Osteoblast (primary cell): Measurements from ENCODE around the gene OIT3. TPM values are rescaled to one million over a fixed set of nuclear protein-coding genes. Genes with fewer than 3 reads are reported as not detected.
"Not testable (repeated sequence)": the region's sequence is repeated elsewhere in the genome, so short reads cannot be mapped to it uniquely, and the experiment has no call there.

Source experiments
- DNase-seq: peaks from one replicate; pipeline ENCODE4 v3.0.0; 2011; ENCODE audit warnings: low spot score, mixed read lengths; ENCODE audit not compliant: insufficient read length; ENCODE audit errors: missing footprints
- H2AFZ ChIP-seq: 2 replicates; pipeline ENCODE4 v1.6.0; 2011; ENCODE audit warnings: mild to moderate bottlenecking, low read length
- H3K27ac ChIP-seq: 2 replicates; pipeline ENCODE4 v1.5.1; 2011; ENCODE audit warnings: mild to moderate bottlenecking, low read depth, low read length, moderate library complexity
- H3K27me3 ChIP-seq: 2 replicates; pipeline ENCODE4 v1.6.0; 2012; ENCODE audit warnings: mild to moderate bottlenecking, control low read depth, inconsistent platforms, low read length, moderate library complexity; ENCODE audit not compliant: insufficient read depth
- H3K36me3 ChIP-seq: 2 replicates; pipeline ENCODE4 v1.5.1; 2011; ENCODE audit warnings: mild to moderate bottlenecking, low read length, control low read depth, moderate library complexity; ENCODE audit not compliant: insufficient read depth
- H3K4me1 ChIP-seq: 2 replicates; pipeline ENCODE4 v1.5.1; 2011; ENCODE audit warnings: mild to moderate bottlenecking, low read length, control low read depth, moderate library complexity; ENCODE audit not compliant: insufficient read depth
- H3K4me2 ChIP-seq: 2 replicates; pipeline ENCODE4 v1.6.0; 2011; ENCODE audit warnings: mild to moderate bottlenecking, low read length; ENCODE audit not compliant: insufficient read depth
- H3K4me3 ChIP-seq: fragments of 200-600 bp; sonication (generic); 3 replicates; pipeline ENCODE4 v1.5.1; 2012; ENCODE audit warnings: mild to moderate bottlenecking, low read length, inconsistent platforms; ENCODE audit not compliant: insufficient read depth
- H3K79me2 ChIP-seq: 2 replicates; pipeline ENCODE4 v1.6.0; 2012; ENCODE audit warnings: mild to moderate bottlenecking, low read length, control low read depth, inconsistent platforms; ENCODE audit not compliant: insufficient read depth
- H3K9me3 ChIP-seq: 2 replicates; pipeline ENCODE4 v1.5.1; 2011; ENCODE audit warnings: low read depth, low read length, control low read depth
- H4K20me1 ChIP-seq: 2 replicates; pipeline ENCODE4 v1.6.0; 2012; ENCODE audit warnings: mild to moderate bottlenecking, low read length, control low read depth; ENCODE audit not compliant: insufficient read depth
- CTCF ChIP-seq: IDR thresholded peaks from 2 replicates; pipeline ENCODE4 v1.5.1; 2011; ENCODE audit warnings: mild to moderate bottlenecking, low read depth, low read length, moderate library complexity; ENCODE audit errors: extremely low read depth
- total RNA-seq: library from RNA; depleted of rRNA; stranded (reverse); fragments of >200 nt; gene quantifications from 2 replicates; pipeline ENCODE4 v1.2.3, GENCODE V29; 2012

The OIT3 gene
- total RNA-seq, 1 donor: under 0.01 TPM

GRCh38 chr10:72912736-72913135 lies 19.2 kb downstream of the OIT3 start:
- H3K4me3 ChIP-seq: no peak overlapping the region
- no peaks in the 10 kb centered on the region for H3K27me3 ChIP-seq
- DNase-seq: no peak
- no peak overlapping the region for H3K4me2 ChIP-seq
- H4K20me1 ChIP-seq: no peaks in the 10 kb centered on the region
- no peaks in the 10 kb centered on the region for H3K36me3 ChIP-seq
- H3K4me1 ChIP-seq: no peaks in the 10 kb centered on the region
- no peak overlapping the region for H2AFZ ChIP-seq
- no peaks in the 10 kb centered on the region for H3K79me2 ChIP-seq
- H3K9me3 ChIP-seq: no peaks in the 10 kb centered on the region
- H3K27ac ChIP-seq: no peak overlapping the region
- TF ChIP-seq CTCF: no peak

GRCh38 chr10:72913287-72913686 lies 19.7 kb downstream of the OIT3 start:
- Histone ChIP-seq H3K4me1 (no peaks in the 10 kb centered on the region), H3K27ac (no peak overlapping the region), H3K79me2 (no peaks in the 10 kb centered on the region), H3K9me3 (no peaks in the 10 kb centered on the region), H2AFZ (no peak overlapping the region), H3K4me2 (no peak overlapping the region), H3K27me3 (no peaks in the 10 kb centered on the region), H4K20me1 (no peaks in the 10 kb centered on the region), H3K36me3 (no peaks in the 10 kb centered on the region), H3K4me3 (no peak overlapping the region)
- DNase-seq: no peak
- no peak for TF ChIP-seq CTCF

GRCh38 chr10:72917201-72917600 lies 23.7 kb downstream of the OIT3 start:
- H3K27ac ChIP-seq, H3K4me2 ChIP-seq, H4K20me1 ChIP-seq, H3K4me1 ChIP-seq, H3K79me2 ChIP-seq, H3K36me3 ChIP-seq, H3K9me3 ChIP-seq, H3K4me3 ChIP-seq, H2AFZ ChIP-seq, DNase-seq, H3K27me3 ChIP-seq: not testable (repeated sequence)

- not testable (repeated sequence) for H3K9me3 ChIP-seq, H3K27me3 ChIP-seq, H4K20me1 ChIP-seq, H3K4me1 ChIP-seq, H3K4me2 ChIP-seq, DNase-seq, H3K36me3 ChIP-seq, H3K79me2 ChIP-seq, H3K4me3 ChIP-seq, H3K27ac ChIP-seq, H2AFZ ChIP-seq
Observed at GRCh38 chr10:72917803-72918332, 24.3 kb downstream of the OIT3 start.

- no peaks in the 10 kb centered on the region for H3K9me3 ChIP-seq
- no peak for TF ChIP-seq CTCF
- no peaks in the 10 kb centered on the region for H3K4me1 ChIP-seq
- no peak for DNase-seq
- no peaks in the 10 kb centered on the region for H3K79me2 ChIP-seq
- H3K27me3 ChIP-seq: peaks cover 3% of the 10 kb centered on the region
- no peaks in the 10 kb centered on the region for H4K20me1 ChIP-seq
- H3K4me3 ChIP-seq: no peak overlapping the region
- H3K36me3 ChIP-seq: no peaks in the 10 kb centered on the region
- H3K4me2 ChIP-seq: no peak overlapping the region
- no peak overlapping the region for H2AFZ ChIP-seq
- no peak overlapping the region for H3K27ac ChIP-seq
Observed at GRCh38 chr10:72918352-72918751, 24.8 kb downstream of the OIT3 start.

GRCh38 chr10:72921147-72921683 lies 27.7 kb downstream of the OIT3 start:
- not testable (repeated sequence) for H3K27ac ChIP-seq, H3K4me2 ChIP-seq, DNase-seq, H3K27me3 ChIP-seq, H3K4me3 ChIP-seq, H2AFZ ChIP-seq, H3K9me3 ChIP-seq, H3K36me3 ChIP-seq, H4K20me1 ChIP-seq, H3K4me1 ChIP-seq, H3K79me2 ChIP-seq
